Right lobe of liver (tissue), 4 donors: ENCODE measurements around the gene CAST.

Source experiments
- POLR2A ChIP-seq: fragments of 450-650 bp; IDR thresholded peaks from one replicate; pipeline ENCODE4 v1.6.1; 2017; ENCODE audit warnings: antibody characterized with exemption, mild to moderate bottlenecking
- TF ChIP-seq, protein P1 (sequence below), 4 donors: fragments of 200-600 bp in 3 of 4; fragments of 450-650 bp in 1 of 4; IDR thresholded peaks; one replicate each; pipeline versions ENCODE4 v1.5.1 to v1.8.0; 2016 to 2022; ENCODE audit warnings: antibody characterized with exemption in 4 of 4, mild to moderate bottlenecking in 2 of 4
- donor health status: DM: no; HTN: no; CAD: no.
- donor health status: DM: no; HTN: no; CAD: no.
- donor health status: DM: no; HTN: yes; CAD: no.

GRCh38 chr5:96683810-96684209, 21.6 kb downstream of the CAST start:
- TF ChIP-seq, protein P1, sequence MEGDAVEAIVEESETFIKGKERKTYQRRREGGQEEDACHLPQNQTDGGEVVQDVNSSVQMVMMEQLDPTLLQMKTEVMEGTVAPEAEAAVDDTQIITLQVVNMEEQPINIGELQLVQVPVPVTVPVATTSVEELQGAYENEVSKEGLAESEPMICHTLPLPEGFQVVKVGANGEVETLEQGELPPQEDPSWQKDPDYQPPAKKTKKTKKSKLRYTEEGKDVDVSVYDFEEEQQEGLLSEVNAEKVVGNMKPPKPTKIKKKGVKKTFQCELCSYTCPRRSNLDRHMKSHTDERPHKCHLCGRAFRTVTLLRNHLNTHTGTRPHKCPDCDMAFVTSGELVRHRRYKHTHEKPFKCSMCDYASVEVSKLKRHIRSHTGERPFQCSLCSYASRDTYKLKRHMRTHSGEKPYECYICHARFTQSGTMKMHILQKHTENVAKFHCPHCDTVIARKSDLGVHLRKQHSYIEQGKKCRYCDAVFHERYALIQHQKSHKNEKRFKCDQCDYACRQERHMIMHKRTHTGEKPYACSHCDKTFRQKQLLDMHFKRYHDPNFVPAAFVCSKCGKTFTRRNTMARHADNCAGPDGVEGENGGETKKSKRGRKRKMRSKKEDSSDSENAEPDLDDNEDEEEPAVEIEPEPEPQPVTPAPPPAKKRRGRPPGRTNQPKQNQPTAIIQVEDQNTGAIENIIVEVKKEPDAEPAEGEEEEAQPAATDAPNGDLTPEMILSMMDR (IDR thresholded peaks at IDR 0.05), result no peak
- TF ChIP-seq POLR2A, result no peak
